ENCODE measurements around the gene TMEM178B.

Gene TMEM178B

DNA sequence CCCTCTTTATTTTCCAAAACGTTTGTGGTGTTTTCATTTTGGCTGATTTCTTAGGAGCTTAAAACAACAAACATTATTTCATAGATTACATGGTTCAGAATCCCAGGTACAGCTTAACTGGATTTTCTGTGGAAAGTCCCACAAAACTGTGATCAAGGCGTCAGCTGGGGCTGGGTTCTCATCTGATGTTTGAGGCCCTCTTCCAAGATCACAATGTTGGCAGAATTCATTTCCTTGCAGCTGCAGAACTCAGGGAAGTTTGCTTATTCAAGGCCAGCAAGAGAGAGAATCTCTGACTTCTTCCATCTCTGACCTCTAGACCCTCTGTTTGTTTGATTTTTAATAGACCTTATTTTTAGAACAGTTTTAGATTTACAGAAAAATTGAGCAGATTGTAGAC, 368.9 kb downstream of the TMEM178B start:
- DNase-seq = no peak

DNA sequence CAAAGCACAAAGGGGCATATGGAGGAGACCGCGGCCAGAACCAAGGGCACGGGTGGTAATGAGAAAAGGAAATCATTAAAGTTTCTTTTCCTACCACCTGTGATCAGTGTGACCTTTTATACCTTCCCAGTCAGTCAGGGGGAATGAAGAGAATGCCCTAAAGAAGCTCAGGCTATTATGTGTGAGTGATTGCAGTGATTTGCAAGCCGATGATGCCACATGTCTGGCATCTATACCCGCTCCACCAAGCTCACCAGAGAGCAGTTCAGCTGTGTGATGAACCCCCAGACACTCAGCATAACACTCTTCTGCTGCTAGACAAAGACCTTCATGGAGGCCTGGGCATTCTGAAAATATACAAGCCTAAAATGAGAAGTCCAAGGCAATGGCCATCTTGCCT, 371.1 kb downstream of the TMEM178B start:
- DNase-seq = no peak

DNA sequence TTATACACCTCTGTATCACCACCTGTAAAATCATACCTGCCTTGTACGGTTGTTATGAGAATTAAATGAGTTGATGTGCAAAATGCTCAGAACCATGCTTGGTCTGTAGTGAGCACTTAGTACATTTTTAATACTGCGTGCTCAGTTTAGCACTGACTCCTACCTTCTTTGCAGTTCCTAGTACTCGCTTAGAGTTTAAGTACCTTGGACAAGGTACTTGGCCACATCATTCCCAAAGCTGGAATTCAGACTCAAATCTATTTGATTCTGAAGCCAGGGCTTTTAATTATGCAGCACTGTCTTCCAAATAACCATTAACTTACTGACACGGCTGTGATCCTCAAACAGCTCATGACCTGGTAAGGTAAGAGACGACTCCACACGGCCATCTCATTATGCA, 377.4 kb downstream of the TMEM178B start:
- no peak for DNase-seq

DNA sequence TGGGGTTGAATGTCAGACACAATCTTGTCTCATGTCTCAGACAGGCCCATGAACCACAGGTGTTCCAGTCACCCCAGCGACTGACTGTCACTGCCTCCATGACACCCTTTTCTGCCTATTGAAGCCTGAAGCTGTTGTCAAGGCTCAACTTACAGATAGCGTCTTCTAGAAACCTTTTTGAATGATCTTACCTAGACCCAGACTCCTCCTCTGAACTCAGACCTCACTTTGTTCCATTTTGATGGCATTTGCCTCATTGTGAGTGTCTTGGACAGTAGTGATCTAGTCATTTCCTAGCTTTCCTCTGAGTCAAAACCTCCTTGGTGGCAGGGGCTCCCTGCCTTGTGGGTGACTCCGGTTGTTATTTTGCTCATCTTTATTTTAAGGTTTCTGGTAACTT, 379.0 kb downstream of the TMEM178B start:
- no peak for DNase-seq

DNA sequence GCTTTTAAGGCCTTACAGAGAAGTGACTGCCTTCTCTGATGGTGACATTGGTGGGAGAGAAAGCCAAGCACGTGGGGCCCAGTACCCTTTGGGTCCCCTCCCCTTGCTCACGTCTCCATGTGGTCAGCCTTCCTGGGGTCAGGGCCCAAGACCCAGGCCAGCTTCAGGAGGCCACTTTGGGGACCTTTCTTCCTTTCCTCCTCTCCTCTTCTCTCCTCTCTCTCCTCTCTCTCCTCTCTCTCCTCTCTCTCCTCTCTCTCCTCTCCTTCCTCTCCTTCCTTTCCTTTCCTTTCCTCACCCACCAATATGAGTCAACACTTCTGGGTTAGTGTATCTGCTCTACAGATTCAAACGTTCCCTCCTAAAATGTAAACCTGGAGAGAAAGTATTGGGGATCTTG, 380.5 kb downstream of the TMEM178B start:
- no peak for DNase-seq

DNA sequence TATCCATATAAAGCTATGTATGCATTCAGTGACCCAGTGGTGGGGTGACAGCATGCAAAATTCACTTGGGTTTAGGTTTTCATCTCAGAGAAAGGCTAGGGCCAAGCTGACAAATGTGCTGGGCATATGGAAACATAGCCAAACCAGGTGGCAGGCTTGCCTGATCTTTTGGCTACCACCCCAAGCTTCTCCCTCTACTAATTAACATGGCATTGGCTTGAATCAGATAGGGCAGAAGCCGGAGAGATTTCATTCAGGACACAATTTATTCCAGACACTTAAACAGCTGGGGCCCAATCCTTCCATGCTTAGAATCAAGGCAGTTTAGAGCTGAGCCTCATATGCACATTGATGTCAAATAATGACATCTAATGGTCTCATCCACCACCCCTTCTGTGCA, 381.9 kb downstream of the TMEM178B start:
- DNase-seq = no peak

DNA sequence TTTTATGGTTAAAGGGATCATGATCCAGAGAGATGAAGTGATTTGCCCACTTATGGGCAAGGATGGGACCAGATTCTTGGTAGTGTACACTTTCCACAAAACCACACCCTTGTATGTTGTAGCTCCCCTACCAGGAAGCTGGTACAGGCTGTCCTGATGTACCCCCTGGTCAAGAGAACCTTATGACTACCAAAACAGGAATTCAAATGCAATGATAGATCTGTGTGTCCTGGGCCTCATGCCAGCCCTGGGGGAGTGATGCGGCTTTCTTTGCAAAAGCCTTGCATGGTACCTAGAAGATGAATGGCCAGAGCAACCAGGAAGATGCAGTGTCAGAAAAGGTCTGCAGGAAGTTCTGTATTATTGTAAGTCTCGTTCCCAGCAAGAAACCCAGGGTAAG, 382.4 kb downstream of the TMEM178B start:
- DNase-seq = no peak

DNA sequence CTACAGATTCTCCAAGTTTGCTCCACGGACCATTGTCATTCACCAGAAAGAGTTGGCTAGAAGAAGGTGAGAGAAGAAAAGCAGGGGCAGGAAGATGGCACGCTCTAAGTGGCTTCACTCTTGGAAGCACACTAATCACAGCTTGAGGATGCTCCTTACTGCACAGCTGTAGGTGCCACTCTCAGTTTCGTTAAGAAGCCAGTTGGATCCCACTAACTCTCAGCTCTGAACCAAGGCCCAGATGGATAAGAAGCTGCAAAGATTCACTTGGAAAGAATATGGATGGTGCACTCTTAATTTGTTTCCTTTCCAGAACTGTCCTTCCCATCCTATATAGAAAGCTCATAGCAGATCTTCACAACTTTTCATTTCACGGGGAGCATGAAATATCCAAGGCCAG, 382.8 kb downstream of the TMEM178B start:
- DNase-seq = no peak

DNA sequence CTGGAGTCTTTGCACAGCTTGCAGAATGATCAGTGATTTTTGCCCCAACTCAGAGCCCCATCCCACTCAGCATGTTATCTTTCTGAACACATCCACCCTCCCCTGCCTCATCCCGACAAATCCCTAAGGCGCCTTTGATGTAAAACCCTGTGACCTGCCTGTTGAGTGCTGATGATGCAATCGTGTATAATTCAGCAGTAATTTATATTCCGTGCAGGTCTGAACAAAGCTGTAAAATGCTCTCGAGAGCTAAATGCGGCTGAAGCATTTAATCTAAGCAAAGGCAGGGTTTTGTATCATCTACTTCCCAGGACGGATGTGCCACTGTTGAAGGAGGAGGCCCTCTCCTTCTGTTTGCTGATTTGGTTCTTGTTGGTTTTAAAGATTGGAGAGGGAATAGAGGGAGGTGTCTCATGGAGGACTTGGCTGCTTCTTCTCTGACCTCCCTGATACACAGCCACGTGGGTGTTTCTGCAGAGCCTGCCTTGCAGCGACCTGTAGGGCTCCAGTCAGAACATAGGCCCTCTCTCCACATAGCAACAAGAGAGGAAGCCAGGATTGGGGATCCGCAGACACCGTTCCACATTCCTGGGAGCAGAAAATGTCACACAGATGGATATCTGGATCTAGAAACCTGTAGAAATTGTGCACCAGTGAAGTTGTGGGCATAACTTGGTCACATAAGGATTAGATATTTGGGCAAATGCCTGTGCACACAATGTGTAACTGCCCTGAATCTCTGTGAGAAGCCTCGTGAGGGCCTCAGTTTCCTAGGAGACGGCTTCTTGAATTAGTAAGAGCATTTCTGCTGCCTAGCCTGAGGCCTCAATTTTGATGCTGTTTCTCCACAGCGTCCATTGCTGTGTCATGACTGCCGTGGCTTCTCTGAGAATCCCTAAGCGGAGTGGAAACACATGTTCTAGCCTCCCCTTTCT, 387.2 kb downstream of the TMEM178B start:
- no peak for DNase-seq

DNA sequence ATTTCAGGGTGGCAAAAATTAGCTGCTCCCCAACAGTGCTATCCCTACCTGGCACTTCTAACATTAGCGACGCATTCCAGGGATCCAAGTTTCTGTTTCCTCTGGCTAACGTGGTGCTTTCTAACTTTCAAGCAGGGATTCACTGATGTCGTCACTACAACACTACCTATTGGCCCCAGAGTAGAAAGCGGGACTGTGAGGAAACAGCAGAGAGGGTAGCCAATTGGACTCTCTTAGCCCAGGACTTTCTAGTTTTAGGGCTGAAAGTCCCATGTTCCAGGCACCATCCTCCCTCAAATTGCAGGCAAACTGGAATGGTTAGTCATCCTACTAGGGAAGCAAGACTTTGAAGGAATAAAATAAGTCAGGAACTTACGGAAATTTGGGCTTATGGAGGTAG, 388.1 kb downstream of the TMEM178B start:
- DNase-seq = no peak

DNA sequence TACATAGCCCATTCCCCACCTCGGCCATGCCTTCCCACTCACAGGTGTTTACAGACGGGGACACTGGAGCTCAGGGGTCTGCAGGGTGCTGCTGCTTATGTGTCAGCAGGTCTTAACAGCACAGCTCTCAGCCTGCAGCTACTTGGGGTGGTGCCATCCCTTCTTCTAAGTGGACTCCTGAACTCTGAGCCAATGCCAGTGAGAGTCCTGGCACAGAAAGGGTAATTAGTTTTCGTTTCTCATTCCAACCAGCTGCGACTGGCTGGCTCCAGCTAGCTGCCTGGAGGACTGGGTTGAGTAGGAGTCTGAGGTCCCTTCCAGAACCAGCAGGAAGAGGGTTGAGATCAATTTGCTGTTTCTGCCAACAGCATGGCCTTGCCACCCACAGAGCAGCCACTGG, 389.1 kb downstream of the TMEM178B start:
- no peak for DNase-seq

DNA sequence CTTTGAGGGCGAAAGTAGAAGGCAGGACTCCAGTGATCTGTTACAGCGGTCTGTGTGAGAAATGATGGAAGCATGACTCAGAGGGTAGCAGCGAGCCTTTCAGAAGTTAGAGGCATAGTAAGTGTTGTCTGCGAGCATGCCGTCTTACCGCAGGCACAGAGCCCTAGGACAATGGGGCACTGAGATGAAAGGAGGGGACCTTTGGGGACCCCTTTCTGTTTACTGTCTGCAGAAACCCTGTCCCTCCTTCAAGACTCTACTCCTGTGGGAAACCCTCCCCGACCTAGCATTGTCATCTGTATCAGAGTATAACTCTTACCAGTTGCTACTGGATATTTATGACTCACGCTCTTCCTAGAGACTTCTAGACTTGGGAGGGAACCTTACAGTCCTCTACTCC, 390.1 kb downstream of the TMEM178B start:
- DNase-seq = no peak

DNA sequence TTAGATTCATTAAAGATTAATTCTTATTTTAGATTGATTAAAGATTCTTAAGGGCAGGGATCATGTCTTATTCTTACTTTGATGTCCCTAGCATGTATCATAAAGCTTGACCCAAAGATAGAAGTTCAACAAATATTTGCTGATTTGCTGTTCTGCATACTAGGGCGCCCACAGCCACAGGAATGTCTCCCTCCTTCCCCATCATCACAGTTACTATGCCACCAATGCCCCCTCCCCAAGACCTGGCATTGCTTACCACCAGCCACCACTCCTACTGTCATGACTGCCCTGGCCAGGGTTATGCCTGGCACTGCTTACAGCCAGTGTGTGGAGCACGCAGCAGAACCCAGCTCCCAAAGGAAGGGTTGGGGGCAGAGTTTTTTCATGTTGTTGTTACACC, 390.7 kb downstream of the TMEM178B start:
- no peak for DNase-seq

DNA sequence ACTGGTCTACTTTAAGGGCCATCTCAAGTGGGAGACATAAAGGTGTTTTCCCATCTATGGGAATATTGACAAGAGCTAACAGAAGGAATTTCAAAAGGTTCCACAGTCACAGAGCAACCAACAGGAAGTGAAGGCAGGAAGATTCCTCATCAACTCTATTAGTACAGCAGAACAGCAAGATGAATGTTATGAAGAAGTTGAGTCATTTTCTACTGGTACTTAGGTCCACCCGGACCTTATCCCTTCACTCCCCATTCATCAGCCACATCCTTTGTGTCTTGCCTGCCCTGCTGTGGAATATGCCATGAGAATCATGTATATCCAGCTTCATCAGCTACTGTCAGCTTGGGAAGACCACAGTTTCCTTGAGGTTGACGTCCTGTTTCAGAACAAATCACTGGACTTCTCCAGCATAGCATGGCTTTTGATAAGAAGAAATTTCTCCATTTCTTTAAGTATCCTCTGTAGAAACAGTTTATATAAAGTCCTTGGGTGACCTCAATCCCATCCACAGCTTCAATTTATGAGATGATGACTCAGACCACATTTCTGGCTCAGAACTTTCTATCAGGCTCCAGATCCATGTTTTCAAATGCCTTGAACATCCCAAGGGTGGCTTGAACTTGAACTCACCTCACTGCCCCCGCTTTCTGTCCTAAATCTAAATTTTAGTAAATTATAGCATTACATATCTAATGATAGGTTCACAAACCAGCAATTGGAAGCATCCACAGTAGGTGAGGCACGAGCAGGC, 392.5 kb downstream of the TMEM178B start:
- DNase-seq = no peak

DNA sequence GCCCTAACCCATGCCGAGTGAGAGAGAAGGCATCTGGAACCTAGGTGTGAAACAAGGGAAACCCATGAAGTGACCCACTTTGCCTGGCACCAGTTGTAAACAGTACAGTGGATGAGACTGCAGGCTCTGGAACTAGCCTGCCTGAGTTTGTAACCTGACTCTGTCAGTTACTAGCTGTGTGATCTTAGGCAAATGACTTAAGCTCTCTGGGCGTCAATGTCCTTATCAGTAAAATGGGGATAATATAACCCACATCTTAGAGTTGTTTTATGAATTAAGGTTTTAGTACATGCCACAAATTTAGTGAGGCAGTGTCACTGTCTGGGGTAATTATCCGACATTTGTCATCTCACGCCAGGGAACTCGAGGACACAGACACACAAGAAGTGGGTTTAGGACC, 394.5 kb downstream of the TMEM178B start:
- DNase-seq = no peak

DNA sequence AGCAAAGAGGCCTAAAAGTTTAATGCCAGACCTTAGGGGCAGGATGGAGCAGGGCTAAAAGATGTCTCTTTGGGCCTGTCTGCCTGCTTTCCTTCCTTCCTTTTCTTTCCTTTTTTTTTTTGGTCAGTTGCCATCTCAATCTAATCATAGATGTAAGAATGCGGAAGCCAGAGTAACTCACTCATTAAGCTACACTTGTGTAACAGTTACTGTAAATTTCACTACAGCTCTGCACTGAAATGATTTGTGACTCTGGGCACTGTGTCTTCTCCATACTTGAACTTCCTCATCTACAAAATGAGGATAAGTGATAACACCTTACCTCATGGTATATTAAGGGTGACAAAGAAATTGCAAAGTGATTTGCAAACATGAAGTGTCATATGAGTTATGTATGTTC, 401.8 kb downstream of the TMEM178B start:
- DNase-seq = no peak

DNA sequence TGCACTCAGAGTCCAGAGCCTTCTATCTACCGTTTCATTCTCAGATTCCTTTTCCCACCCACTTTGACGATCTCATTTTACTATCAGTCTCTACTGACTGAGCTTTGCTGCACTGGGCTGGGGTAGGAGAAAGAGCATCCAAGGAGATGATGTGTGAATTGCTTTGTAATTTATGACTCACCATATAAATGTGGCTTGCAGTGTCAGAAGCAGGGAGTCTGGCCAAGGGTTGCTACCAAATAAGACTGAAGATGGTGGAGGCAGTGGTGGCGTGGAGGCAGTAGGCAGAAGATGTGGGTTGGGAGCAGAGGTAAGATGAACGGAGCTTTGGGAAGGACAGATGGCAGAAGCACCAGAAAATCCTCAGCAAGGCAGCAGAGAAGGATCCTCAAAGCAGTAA, 404.0 kb downstream of the TMEM178B start:
- no peak for DNase-seq

DNA sequence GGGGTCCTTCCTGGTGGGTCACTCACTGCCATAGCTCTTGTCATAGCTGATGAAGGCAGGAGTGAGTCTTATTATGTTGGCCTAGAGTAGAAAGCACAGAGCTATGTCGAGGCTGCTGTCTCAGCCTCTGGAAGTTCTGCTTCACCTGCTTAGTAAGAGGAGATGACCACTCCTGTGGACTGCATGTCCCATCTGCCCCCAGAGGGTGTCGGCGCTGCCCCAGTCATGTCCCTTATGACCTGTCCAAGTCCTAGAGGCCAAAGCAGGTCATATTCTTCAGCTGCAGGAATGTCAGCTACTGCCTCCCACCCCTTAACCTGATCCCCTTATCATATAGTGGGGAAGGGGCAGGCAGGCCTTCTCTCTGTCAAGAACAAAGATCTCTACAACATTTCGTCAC, 405.0 kb downstream of the TMEM178B start:
- DNase-seq = no peak

DNA sequence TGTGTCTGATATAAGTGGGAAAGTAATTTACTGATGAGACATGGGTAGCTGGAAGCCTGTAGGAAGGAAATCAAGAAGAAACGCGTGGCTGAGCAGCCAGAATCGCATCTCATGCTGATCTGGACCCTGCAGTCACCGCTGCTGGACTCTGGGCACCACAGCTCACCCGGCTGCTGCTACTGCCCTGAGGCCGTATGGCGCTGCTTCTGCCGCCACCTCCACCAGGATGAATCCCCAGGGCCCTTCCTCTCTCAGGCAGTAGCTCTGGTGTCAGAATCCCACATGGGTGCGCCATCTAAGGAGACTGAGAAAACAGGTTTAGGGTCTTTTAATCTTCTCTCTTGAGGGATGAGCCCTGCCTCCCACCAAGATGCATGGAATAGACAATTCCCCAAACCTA, 407.1 kb downstream of the TMEM178B start:
- DNase-seq = no peak

DNA sequence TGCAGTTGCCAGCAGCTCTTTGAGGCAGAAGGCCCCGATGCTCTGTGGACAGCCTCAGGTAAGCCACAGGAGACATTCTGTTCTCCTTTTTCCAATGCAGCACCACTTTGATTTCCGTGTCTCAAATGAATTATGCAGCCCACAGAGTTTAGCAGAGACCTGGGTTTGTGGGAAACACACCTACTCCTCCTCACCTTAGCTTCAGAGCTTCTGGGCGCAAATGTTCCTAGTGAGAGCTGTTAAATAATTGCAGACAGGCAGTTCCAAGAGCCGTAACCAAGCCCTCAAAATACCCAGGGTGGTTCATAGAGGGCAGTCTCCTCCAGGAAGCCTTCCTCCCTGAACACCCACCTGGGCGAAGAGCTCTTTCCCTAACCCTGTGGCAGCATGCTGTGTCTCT, 408.1 kb downstream of the TMEM178B start:
- no peak for DNase-seq

DNA sequence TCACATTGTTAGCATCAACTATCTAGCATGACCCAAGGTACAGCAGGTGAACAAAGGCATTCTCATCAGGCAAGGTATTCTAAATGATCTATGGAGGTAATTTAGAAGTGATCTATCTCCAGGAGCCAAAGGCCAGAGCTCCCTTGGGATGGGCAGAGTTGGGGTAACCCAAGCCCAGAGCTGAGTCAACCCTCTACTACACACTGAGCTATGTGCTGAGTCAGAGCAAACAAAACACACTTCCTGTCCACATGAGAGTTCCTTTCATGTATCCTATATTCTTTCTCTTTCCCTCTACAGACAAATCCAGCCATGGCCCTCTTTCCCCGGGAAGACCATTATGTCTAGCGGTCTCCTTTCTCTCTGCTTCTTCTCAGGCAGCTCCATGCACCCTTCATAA, 409.2 kb downstream of the TMEM178B start:
- DNase-seq = no peak

DNA sequence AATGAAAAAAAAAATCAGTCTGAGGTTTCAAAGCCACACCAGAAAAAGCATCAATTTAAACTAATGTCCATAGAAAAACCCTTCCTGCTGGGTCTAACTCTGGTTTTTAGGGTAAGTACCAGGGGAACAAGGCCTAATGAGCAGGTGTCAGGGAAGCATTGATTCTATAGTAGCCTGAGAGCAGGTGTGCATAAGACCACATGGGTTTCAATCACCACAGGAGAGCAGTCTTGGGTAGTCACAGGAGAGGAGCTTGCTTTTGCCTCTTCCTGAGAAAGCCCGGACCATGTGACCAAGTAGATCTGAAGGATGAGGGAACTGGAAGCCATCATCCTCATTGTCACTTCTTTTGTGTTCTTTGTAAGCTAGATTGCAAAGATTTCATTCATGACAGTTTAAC, 411.0 kb downstream of the TMEM178B start:
- no peak for DNase-seq

DNA sequence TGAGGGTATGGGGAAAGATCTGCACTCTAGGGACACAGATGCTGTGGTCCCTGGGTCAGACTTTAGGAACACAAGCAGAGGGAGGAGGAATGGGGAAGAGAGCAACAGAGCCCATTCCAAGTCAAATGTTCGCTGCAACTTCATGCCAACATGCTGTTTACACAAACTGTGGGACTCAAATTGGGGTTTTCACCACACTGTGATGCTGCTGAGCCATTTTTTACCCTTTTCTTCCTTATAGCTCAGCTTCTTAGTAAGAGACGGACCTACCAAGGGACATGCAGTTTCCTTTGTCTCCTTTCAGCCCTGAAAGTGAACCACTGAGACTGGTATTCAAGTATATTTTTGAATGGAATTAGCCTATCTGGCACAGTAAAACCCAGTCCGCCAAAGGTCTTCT, 413.1 kb downstream of the TMEM178B start:
- no peak for DNase-seq

DNA sequence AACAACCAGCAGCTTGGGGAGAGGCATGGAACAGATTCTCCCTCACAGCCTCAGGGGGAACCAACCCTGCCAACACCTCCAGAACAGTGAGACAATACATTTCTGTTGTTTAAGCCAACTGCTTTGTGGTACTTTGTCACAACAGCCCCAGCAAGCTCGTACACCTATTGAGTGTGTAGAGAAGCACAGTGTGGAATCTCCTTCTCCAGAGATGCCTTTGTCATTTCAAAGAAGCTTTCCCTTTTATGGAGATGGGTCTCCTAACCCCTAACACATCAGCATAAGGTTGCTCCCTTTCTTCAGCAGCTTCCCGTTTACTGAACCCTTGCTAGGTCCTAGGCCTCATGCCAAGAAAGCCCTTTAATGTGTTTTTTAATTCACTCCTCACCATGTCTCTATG, 416.6 kb downstream of the TMEM178B start:
- DNase-seq = no peak

Measured in stimulated activated naive CD4-positive, alpha-beta T cell treated with Interleukin-2 at 50 U/mL for 16 hours (primary cell).